Endothelial cell of hepatic sinusoid (primary cell): ENCODE results near the gene CIRBP.
"Not testable (repeated sequence)": the region's sequence is repeated elsewhere in the genome, so short reads cannot be mapped to it uniquely, and the experiment has no call there.

Experiments used
- in situ Hi-C: cut with HindIII; loops from 2 replicates; pipeline ENCODE4 v1.10.0; 2017; ENCODE audit warnings: low sequenced_read_pairs

The CIRBP gene

GRCh38 chr19:1243768-1244692 is 25.1 kb upstream of the CIRBP start:
- in situ Hi-C loops, result no loop called here

DNA sequence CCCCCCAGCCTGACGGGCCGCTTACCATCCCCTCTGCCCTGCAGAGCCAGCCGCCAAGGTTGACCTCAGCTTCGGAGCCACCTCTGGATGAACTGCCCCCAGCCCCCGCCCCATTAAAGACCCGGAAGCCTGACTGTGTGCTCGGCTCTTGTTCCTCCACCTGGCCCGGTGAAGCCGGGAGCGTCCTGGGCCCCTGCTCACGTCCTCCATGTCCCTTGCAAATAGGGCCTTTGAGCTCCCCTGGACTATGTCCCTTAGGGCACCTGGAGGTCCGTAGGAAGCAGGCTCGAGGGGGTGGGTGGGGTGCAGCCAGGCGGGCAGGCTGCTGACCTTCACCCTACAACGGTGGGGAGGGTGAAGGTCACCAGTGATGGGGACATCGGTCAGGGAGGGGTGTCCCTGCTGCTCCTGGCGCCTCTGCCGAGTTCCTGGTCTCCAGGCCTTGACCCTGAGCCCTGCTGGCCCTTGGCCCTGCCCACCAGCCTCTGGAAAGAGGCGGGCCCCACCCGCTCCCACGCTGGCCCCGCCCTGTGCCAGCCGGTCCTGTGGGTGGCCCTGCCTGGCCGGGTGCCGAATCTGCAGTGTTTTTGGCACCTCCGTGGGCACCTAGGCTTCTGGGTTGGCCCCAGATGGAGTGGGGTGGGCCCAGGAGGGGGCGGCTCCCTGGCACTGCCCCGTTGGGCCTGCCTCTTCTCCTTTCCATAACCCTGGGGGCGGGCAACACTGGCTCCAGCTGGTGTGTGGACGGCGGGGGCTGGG is 24.3 kb upstream of the CIRBP start:
- in situ Hi-C loops, result no loop called here

DNA sequence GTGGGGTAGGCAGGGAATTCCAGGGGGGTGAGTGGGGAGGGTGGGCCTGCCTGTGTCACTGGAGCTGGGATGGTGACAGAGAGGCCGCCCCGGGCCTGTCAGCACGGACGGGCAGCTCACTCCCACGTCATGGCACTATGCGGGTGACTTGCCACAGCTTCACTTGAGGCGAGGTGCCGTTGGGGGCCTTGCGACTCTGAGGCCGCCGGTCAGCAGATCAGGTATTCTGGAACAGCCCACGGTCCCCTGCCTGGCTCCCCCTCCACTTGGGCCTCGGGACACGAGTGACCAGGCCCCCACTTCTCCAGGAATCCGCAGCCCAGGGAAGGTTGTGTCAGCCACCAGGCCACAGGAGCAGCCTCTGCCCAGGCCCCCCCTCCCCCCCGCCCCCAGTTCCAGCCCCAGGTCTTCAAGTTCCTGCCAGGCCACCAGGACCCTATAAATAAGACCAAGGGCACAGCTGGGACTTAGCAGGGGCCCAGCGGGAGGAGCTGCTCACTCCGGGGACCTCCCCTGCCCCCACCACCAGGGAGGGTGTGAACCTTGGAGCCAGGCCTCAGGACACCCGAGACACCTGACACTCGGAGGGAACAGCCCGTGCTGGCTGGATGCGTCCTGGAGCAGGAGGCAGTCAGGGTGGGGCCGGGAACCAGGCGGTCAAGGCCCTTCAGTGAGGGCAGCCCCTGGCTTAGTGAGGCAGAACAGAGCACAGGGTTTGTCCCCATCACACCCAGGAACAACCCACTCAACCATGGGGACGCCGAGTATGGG is 23.5 kb upstream of the CIRBP start:
- in situ Hi-C loops, result no loop called here

- in situ Hi-C loops, result not testable (repeated sequence)
Measured at GRCh38 chr19:1246265-1247087, 22.7 kb upstream of the CIRBP start.

GRCh38 chr19:1247748-1248138 is 21.4 kb upstream of the CIRBP start:
- in situ Hi-C loops, result no loop called here

- in situ Hi-C loops, result no loop called here
Measured at GRCh38 chr19:1248139-1248785, 20.9 kb upstream of the CIRBP start, which contains the start of gene MIDN. Gene MIDN, plus strand, starts transcription at chr19:1248583. Its CDS starts 1,714 bp downstream, at chr19:1250297.

- in situ Hi-C loops, result no loop called here
Measured at GRCh38 chr19:1248786-1249297, 20.3 kb upstream of the CIRBP start.

GRCh38 chr19:1249298-1249989 is 19.7 kb upstream of the CIRBP start:
- in situ Hi-C loops, result no loop called here

DNA sequence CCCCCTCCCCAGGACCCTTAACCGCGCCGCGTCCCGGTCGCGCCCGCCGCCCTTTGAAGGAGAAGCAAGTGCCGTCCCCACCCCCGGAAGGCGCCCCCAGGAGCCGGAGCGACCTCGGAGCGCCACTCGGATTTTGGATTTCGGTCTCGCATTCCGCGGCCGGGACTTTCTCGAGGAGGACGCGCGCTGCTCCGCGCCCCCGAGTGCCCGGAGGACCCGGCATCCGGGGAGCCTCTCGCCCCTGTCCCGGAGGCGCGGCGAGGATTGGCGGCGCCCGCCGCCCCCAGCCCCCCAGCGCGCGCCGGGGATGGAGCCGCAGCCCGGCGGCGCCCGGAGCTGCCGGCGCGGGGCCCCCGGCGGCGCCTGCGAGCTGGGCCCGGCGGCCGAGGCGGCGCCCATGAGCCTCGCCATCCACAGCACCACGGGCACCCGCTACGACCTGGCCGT is 19.1 kb upstream of the CIRBP start:
- in situ Hi-C loops, result no loop called here

GRCh38 chr19:1250437-1251260 is 18.5 kb upstream of the CIRBP start:
- in situ Hi-C loops, result no loop called here

DNA sequence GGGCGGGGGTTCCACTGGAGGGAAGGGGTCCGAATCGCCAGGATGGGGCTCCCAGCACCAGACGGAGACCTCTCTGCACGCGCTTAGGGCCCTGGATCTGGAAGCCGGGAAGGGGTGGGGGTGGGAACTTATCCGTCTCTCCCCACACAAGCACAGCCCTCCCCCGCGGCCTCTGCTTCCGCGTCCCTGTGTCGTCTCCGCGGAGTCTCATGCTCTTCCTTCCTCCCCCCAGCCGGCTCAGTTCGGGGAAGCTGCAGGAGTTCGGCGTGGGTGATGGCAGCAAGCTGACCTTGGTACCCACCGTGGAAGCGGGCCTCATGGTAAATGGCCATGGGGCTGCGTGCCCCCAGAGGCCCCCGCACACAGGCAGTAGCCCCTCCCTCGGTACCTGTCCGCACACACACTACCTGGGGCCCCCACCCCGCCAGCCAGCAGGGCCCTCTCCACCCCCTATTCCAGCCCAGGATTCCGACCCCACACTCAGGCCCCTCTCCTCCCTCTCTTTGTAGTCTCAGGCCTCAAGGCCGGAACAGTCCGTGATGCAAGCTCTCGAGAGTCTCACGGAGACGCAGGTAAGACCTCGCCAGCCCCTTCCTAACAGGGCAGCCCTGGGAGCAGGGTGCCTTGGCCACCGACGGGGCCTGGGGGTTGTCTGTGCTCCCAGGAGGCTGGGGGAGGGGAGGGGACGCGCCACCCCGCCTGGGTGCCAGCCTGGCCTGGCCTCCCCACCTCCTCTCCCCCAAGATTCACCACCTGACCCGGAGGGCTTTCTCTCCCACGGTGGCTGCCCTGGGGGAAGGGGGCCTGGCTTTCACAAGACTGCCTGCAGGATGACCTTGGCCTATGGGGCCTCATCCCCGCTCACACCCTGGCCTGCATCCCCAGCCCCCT is 17.6 kb upstream of the CIRBP start:
- in situ Hi-C loops, result no loop called here

GRCh38 chr19:1252221-1252820 is 16.8 kb upstream of the CIRBP start:
- in situ Hi-C loops, result no loop called here

GRCh38 chr19:1252821-1253513 is 16.2 kb upstream of the CIRBP start:
- in situ Hi-C loops, result no loop called here

GRCh38 chr19:1253514-1254080 is 15.5 kb upstream of the CIRBP start:
- in situ Hi-C loops, result no loop called here

GRCh38 chr19:1254081-1254527 is 15.0 kb upstream of the CIRBP start:
- in situ Hi-C loops, result no loop called here
